ENCODE measurements around the gene SMG6.

GRCh38 chr17:2019723-2020122 lies 283.9 kb downstream of the SMG6 start:
- TF ChIP-seq POLR2A (IDR thresholded peaks at IDR 0.05) (no peak), CTCF (IDR thresholded peaks at IDR 0.05) (no peak)
